NCI-H1930 (cell line): Measurements from ENCODE around the gene GLCCI1.
"Not testable (repeated sequence)": the region's sequence is repeated elsewhere in the genome, so short reads cannot be mapped to it uniquely, and the experiment has no call there.

Experiments used
- DNase-seq, 2 experiments: peaks; one replicate each; lab custom pipeline; 2025; lab: John Stamatoyannopoulos, UW

Gene GLCCI1

DNA sequence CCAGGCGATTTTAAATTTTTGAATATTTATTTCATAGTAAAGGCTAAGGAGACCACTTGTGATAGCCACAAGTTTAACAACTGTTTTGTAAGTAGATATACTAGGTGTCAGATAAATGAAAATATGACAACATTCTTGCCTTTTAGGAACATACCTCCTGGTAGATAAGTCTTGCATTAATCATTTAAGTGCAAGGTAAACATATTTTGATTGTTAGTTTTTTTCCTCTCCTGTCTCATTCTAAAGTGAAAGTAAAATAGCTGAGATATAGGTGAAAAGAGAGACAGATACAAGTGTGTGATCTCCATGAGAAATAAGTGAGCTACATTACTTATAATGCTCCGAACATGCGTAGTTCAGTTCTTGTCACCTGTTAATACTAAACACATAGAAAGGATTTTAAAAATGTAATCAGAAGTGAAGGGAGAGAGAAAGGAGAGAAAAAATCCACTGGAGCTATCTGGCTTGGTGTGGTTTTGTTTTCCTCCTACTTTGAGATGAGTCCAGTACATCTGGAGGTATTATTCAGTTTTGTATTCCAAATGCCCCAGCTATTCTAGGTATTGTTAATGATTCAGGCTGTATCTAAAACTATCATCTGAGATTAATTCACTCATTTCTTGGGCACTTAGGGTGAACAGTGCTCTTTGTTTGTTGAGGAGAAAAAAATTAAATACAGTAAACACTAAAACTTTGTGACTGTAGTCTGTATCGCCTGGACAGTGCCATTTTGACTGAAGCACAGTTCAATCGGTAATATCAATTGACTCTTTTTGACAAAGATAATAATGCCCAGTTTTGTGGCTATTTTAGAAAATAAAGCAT is 21.2 kb downstream of the GLCCI1 start:
- DNase-seq, result no peak

DNA sequence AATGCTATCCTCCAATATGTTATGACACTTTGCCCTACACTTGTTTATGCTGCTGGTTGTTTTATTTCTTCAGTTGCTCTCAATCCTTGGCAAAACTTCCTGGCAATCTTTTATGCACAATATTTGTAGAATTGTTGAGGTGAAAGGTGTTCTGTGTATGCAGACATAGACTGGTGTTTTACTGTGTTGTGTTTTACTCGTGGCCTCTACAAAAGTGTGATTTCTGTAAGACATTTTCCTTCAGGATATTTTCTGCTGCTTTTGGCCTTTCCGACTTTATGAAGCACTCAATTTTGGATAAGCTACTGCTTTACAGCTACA is 21.8 kb downstream of the GLCCI1 start:
- DNase-seq, result no peak

- no peak for DNase-seq
These were observed 23.9 kb downstream of the GLCCI1 start for GRCh38 chr7:7992506-7992905.

DNA sequence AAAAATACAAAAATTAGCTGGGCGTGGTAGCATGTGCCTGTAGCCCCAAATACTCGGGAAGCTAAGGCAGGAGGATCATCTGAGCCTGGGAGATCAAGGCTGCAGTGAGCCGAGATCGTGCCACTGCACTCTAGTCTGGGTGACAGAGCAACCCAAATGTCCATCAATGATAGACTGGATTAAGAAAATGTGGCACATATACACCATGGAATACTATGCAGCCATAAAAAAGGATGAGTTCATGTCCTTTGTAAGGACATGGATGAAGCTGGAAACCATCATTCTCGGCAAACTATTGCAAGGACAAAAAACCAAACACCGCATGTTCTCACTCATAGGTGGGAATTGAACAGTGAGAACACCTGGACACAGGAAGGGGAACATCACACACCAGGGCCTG is 26.8 kb downstream of the GLCCI1 start:
- not testable (repeated sequence) for DNase-seq

GRCh38 chr7:7996568-7996967 is 28.0 kb downstream of the GLCCI1 start:
- DNase-seq, result no peak

DNA sequence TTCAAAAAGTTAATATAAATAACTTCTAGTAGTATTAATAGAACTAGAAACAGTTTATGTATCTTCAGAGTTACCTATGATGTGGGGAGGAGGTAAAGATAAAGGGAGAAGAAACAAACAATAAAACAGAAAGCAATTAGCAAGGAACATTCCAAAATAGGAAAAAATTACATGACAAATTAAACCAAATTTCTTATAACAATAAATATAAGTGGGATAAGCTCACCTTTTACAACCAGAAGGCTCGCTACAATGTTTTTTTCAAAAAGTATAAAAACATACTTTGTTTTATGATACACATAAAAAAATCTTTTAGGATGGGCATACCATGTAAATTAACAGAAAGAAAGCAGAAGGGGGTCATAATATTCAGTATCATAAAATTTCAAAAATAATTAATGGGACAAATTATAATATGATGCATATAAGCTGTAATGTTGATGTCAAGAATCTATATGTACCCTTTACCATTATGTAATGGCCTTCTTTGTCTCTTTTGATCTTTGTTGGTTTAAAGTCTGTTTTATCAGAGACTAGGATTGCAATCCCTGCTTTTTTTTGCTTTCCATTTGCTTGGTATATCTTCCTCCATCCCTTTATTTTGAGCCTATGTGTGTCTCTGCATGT is 31.8 kb downstream of the GLCCI1 start:
- DNase-seq, result no peak

DNA sequence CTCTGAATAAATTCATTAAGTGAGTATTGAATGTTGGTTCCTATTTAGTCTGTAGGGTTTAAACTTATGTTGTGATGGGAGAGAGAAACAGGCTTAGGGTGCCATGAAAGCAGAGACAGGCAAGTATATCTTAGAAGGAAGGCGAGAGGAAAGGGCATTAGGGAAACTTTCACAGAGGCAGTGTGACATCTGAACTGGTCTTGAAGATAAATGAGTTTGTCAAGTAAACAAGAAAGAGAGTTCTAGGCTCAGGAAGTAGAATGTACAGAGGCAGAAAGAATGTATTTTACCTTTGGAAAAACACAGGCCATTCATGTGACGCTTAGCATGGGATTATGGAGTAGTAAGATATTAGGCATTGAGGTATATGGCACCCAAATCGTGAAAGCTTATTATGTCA is 34.5 kb downstream of the GLCCI1 start:
- no peak for DNase-seq

DNA sequence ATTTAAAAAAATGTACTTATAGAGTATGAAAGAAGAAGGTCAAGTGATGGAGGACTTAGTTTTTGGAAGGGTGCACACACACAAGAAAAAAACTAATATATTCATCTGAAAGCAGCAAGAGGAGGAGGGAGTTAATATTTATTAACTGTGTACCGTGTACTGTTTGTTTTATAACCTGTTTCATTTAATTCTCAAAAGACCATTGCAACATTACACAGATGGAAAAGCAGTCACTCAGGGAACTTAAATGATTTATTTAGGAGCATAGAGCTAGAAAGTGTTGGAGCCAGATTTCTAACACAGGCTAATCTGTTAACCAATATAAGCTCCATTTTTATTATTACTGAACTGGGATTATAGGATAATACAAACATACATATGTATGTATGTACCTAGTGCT is 36.7 kb downstream of the GLCCI1 start:
- DNase-seq, result no peak

DNA sequence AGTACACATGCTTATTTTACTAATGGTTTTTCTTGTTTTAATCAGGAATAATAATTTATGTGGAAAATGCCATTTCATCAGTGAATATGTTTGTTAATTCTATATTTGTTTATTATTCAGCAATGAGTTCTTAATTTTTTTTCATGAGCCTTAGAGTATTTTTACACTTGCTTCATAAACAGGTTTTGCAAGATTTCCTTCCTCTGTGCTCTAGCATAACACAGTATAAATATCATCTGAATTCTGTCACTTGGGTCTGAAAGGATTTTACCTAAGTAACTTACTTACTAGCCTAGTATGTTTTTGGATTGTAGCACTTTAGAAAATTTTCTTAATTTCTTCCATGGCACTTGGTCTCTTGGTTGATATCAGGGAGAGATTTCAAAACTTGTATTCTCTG is 45.8 kb downstream of the GLCCI1 start:
- DNase-seq, result no peak

GRCh38 chr7:8015100-8015745 is 46.6 kb downstream of the GLCCI1 start:
- no peak for DNase-seq

GRCh38 chr7:8015746-8016120 is 47.1 kb downstream of the GLCCI1 start:
- DNase-seq, result no peak

DNA sequence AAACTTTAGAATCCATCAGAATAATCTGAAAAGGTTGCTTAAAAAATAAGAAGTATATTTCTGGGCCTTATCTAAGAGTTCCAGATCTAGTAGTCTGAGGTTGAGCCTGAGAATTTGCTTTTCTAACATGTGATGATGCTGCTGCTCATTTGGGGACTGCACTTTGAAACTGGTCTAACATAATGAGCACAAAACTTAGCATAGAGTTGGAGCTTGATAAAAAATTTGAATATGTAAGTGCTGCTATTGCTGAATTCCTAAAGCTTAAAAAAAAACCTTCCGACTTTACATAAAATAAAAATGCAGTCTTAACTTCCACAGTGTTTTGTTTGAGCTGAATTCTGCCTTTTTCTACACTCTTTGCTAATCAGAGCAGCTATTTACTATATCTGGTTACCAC is 48.8 kb downstream of the GLCCI1 start:
- DNase-seq, result no peak

DNA sequence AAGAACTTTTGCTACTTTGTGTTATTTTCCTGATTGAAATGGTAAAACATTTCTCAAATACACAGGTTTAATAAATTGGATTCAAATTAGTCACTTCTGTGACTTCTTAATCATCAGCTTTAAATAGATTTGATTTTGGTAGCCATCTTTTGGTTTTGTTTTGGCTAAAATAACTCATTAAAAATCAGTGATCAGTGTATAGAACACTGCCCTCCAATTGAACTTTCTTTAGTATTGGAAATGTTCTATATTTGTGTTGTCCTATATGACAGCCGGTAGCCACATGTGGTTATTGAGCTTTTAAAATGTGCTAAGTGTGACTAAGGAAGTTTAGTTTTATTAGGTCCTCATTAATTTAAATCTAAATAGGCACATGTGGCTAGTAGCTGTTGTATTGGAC is 50.4 kb downstream of the GLCCI1 start:
- DNase-seq, result no peak

DNA sequence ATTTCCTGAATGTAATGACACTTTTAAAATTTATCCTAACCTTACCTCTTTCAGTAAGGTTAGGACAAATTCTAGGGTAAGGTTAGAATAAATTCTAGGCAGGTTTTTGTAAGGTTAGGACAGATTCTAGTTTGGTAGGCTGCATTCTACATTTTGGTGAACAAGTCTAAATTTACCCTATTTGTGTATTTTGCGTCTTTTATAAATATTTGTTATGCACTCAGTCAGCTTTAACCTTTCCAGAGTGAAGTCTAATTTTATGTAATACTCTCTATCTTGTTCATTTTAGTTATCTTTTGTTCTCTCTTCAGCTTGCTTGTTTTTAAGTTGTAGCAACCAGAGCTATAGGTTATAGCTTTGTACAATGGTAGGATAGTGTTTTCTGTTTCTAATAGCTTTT is 54.0 kb downstream of the GLCCI1 start:
- no peak for DNase-seq

DNA sequence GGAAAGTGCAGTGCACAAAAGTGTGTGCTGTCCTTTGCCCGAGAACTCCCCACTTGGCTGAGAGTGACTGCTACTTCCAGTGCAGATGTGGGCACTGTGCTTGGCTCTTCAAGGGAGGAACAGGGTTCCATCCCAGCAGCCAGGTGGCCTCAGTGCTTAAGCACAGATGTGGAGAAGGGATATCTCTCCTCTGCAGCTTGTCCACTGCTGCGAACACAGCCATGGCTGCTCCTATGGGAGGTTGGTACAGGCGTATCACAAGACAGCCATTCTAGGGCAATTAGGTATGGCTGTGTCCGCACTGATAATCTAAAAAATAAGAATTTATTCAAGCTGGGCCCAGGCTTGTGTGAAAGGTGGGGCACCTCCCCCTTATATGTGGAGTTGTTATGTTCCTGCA is 66.6 kb downstream of the GLCCI1 start:
- no peak for DNase-seq

DNA sequence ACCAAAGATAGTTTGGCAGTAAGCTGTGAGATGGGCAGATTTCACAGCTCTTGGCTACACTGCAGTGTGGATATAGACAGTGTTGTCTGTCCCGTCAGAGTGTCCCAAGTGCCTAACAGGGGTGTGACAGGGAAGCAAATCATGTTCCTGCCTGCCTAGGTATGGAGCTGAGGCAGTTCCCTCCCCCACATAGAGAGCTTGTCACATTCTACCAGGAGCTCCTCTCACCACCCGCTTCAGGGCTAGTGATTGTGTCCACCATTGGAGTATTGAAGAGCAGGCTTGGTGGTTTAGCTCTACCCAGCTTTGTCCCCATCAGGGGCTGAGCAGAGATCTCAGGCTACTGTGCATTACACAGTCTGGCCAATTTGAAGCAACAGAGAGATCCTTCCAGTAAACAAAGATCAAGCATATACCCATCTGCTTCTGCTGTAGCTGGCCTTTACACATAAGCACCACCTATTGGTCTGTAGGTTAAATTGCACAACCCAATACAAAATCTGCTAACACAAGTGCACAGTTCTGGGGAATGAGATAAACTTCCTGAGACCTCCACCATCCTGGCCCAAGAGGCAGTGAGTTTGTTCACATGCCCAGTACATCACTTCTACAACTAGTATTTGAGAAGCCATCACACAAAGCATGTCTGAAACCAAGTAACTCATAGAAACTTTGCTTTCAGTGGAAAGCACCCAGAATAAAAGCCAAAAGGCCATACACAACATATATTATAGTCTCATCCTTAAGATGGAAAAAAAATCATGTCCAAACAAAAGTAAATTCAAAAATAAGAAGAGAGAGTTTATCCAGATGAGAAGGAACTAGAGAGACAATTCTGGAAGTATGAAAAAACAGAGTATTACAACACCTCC is 67.3 kb downstream of the GLCCI1 start:
- no peak for DNase-seq

- no peak for DNase-seq
These were observed 68.6 kb downstream of the GLCCI1 start for GRCh38 chr7:8037151-8037550.

- no peak for DNase-seq
These were observed 72.3 kb downstream of the GLCCI1 start for GRCh38 chr7:8040768-8041369.

DNA sequence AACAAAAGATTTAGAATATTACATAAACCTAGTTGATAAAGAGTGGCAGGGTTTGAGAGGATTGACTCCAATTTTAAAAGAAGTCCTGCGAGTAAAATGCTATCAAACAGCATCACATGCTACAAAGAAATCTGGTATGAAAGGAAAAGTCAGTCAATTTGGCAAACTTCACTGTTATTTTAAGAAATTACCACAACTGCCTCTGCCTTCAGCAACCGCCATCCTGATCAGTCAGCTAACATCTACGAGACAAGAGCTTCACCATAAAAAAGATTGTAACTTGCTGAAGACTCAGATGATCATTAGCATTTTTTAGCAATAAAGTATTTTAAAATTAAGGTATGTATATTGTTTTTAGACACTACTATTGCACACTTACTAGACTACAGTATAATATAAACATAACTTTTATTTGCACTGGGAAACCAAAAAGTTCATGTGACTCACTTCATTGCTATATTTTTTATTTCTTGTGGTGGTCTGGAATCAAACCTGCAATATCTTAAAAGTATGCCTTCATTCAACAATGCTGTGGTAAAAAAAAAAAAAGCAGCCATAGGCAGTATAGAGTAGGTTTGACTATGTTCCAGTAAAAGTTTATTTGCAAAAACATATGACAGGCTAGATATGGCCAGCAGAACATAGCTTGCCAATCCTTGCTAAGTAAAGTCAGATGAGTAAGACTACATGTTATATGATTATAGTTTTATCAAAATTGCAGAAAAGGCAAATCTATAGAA is 74.4 kb downstream of the GLCCI1 start:
- DNase-seq, result no peak

- no peak for DNase-seq
These were observed 76.3 kb downstream of the GLCCI1 start for GRCh38 chr7:8044761-8045430.

DNA sequence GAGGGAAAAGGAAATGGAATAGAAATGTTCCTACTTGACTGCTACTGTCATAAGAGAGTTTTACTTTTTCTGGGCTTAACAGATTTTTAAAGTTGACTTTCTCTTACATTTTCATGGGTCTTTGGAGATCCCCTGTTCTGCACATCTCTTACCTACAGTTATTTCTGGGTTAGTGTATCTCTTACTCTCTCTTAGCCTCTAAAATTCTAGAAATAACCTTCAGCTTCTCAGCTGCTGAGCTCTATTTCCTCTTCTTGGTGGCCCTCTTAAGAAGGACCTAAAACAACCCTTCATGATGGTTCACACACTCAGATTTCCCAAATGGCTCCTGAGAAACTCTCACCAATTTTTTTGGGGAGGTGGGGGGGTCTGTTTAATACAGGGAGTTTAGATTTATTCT is 79.5 kb downstream of the GLCCI1 start:
- not testable (repeated sequence) for DNase-seq
